ENCODE results near the gene HEMK1.

Gene HEMK1

DNA sequence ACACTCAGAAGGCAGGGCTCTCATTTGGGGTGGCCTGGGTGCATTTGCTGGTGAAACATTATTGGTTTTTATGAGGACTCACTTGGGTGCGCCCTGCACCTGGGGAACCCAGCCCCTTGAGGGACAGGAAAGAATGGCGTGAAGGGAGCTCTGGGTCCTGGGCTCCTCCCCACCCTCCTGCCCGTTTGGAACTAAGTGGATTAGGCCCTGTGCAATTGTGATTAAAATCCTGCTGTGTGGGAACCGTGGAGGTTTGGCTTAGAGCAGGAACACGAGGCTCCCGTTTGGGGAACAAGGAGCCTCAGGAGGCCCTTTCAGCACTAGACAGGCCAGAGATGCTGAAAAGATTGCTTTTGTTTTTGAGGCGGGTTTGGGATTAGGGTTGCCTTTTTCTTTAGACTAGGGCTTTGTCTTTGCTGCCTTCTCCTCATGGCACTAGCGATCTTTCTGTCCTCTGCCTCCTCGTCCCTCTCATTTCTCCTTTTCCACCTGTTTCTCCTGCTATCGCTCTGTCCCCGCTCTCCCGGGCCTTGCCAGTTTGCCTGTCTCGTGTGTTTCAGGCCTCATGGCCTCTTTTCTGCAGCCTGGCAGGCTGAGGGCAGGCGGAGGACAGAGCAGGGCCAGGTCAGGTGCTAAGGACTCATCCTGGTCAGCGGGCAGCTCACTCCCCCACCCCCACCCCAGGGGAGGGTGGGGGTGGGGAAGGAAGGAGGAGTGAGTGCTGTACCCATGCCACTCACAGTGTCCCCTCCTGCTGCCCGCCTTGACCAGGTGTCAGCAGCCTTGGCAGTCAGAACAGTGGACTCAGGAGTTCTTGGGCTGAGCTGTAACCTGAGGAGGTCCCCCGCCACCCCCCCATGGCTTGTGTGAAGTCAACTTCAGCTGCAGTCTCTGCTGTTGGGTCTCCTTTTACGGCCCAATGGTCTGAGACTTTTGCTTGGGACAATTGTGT is 56.2 kb downstream of the HEMK1 start:
- H3K4me3 ChIP-seq (ENCODE audit: control insufficient read depth, low read depth, low read length) = no peak overlapping the region
- no peak for DNase-seq (ENCODE audit: low read depth)
- TF ChIP-seq CTCF (conservative IDR thresholded peaks at IDR 0.05; ENCODE audit: control insufficient read depth, insufficient read depth, low read depth, low read length) = no peak

DNA sequence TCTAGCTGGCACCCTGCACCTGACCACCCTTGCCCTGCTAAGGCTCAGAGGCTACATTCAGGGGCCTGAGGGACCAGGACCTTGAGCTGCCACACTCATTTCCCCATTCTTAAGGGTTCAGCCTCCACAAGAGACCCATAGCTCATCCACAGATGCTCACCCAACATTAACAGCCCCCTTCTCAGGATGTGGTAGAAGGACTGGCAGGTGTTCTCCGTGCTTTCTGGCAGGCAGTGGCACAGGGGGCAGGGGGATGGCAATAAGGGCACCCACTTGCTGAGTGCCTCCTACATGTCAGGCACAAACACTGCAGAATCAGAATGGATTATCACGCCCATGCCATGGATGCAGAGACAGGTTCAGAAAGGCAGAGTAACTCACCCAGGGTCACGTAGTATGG is 57.1 kb downstream of the HEMK1 start:
- H3K4me3 ChIP-seq (ENCODE audit: control insufficient read depth, low read depth, low read length) = no peak overlapping the region
- TF ChIP-seq CTCF (conservative IDR thresholded peaks at IDR 0.05; ENCODE audit: control insufficient read depth, insufficient read depth, low read depth, low read length) = no peak
- no peak for DNase-seq (ENCODE audit: low read depth)

- peak; percentile 40 for TF ChIP-seq CTCF (conservative IDR thresholded peaks at IDR 0.05; ENCODE audit: control insufficient read depth, insufficient read depth, low read depth, low read length)
- peak; percentile 89 for DNase-seq (ENCODE audit: low read depth)
- no peak overlapping the region for H3K4me3 ChIP-seq (ENCODE audit: control insufficient read depth, low read depth, low read length)
These were observed 58.2 kb downstream of the HEMK1 start for GRCh38 chr3:50627407-50628051.

DNA sequence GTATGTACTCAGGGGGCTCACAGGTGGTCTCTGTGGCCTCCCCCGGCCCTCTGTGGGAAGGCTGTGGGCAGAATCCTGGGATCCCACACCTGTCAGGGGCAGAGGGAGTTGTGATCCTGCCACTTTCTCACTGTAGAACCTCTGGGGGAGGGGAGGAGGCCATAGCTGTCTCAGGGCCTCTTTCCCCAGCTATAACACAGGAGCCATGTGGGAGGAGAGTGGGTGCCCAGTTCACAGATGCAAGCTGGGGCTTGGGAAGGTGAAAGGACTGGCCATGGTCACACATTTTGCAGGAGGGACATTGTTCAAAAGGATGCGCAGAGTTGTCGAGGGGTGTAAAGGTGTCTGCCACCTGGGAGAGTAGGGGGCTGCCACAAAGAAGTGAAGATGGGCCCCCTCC is 59.3 kb downstream of the HEMK1 start:
- H3K4me3 ChIP-seq (ENCODE audit: control insufficient read depth, low read depth, low read length) = no peak overlapping the region
- TF ChIP-seq CTCF (conservative IDR thresholded peaks at IDR 0.05; ENCODE audit: control insufficient read depth, insufficient read depth, low read depth, low read length) = no peak
- DNase-seq (ENCODE audit: low read depth) = no peak

GRCh38 chr3:50630394-50630793 is 61.1 kb downstream of the HEMK1 start:
- DNase-seq (ENCODE audit: low read depth) = no peak
- no peak for TF ChIP-seq CTCF (conservative IDR thresholded peaks at IDR 0.05; ENCODE audit: control insufficient read depth, insufficient read depth, low read depth, low read length)

DNA sequence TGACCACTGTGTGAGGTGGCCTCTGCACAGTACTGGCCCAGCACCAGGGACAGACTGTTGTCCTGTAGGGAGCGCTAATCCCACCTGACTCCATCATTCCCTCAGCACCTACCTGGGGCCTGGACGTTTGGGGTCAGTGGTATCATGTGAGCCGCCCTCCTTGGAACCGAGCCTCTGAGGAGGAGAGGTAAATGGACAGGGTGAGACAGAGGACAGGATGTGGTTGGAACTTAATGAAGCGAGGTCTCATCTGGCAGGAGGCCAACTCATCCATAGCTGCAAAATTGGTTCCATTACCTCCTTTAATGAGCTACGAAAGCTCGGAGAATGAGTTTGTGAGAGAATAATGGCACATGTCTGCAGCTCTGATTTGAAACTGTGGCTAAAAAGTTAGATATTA is 61.6 kb downstream of the HEMK1 start:
- DNase-seq (ENCODE audit: low read depth) = no peak
- no peak for TF ChIP-seq CTCF (conservative IDR thresholded peaks at IDR 0.05; ENCODE audit: control insufficient read depth, insufficient read depth, low read depth, low read length)

More at GRCh38 chr3:50630394-50630793, 61.1 kb downstream of the HEMK1 start:
- H3K4me3 ChIP-seq (ENCODE audit: control insufficient read depth, low read depth, low read length) = no peak overlapping the region

More for the DNA sequence above, 61.6 kb downstream of the HEMK1 start:
- no peak overlapping the region for H3K4me3 ChIP-seq (ENCODE audit: control insufficient read depth, low read depth, low read length)
